Measurements from ENCODE around the gene EPHB2. TPM values are rescaled to one million over a fixed set of nuclear protein-coding genes. Genes with fewer than 3 reads are reported as not detected.

Gene EPHB2
- total and polyA plus RNA-seq, 2 donors (not counting 3 experiments of a cell fraction or from before 2014, with no cell fraction given): 50.8 to 69.1 TPM

DNA sequence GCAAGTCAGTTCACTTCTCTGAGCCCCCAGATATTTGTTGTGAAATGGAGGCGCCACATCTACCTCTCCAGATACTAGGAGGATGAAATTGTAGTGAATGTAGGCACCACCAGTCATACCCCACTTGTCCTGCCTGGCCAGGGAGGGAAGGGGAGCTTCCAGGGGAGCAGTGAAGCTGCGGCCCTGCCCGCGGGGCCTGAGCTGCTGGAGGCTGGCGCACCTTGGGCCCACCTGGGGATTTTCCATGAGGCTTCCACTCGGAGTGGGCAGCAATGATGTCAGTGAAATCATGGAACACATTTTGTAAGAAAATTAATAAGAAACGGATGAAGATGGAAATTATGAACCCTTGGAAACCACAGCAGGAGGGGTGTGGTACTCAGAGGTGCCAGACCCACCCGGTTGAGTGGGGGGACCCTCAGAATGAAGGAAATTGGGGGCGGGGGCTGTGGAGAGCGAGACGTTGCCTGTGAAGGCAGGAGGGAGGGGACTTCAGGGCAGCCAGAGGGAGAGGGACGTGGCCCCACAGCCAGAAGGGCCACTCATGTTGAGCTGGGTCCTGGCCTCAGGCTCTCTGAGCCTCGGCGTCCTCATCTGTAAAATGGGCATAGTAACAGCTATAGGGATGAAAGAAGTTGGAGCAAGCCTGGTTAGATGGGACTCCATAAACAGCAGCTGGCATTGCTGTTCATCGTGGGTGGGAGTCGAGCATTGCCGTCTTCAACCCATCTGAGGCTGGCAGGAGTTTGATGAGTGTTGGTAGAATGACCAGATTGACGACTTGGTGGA, 101.6 kb downstream of the EPHB2 start:
- BruUV-seq (replicated peaks): no TSS peak
- dilution Hi-C loops (cut with MboI; ENCODE audit: extremely low pct_ligation_motif_present, low sequenced_read_pairs): no loop called here

More for the DNA sequence above, 101.6 kb downstream of the EPHB2 start:
- FAIRE-seq: no peak
- Histone ChIP-seq H3K9me1 (replicated peaks; ENCODE audit: control insufficient read depth, extremely low read depth, insufficient read depth, low read length) (no peaks in the 10 kb centered on the region), H3K36me3 (ENCODE audit: control insufficient read depth in 2 of 2, extremely low read depth in 1 of 2, insufficient read depth in 2 of 2, low read length in 2 of 2) (no peaks in the 10 kb centered on the region), H3K4me2 (ENCODE audit: insufficient read depth, low read length) (no peak overlapping the region), H3K9me3 (replicated peaks; ENCODE audit: control insufficient read depth, insufficient read depth, low read length) (no peaks in the 10 kb centered on the region), H3K79me2 (ENCODE audit: control insufficient read depth, insufficient read depth, low read length) (no peaks in the 10 kb centered on the region), H3K4me1 (ENCODE audit: control insufficient read depth, extremely low read depth, insufficient read depth, low read length) (no peaks in the 10 kb centered on the region), H4K20me1 (replicated peaks; ENCODE audit: control insufficient read depth, extremely low read depth, insufficient read depth, low read length) (no peaks in the 10 kb centered on the region), H3K27ac (ENCODE audit: insufficient read depth, low read depth, low read length) (no peak overlapping the region), H2AFZ (ENCODE audit: low read depth, low read length) (no peak overlapping the region), H3K4me3 (replicated peaks in 1 of 3; ENCODE audit: insufficient read depth in 1 of 3, low read depth in 1 of 3, low read length in 3 of 3) (no peak overlapping the region), H3K27me3 (ENCODE audit: control insufficient read depth in 2 of 2, insufficient read depth in 2 of 2, low read length in 2 of 2) (no peaks in the 10 kb centered on the region), H3K9ac (replicated peaks; ENCODE audit: extremely low read depth, insufficient read depth, low read length) (no peak overlapping the region)
- intact Hi-C loops (cut with micrococcal nuclease): no loop called here
- CTCF ChIA-PET: interaction anchor here (1.0 to 1.4 kb wide), 4 partner anchors 9 to 108 kb away, joined by 3 to 5 read pairs (median 3); no protein-coding TSS in a partner anchor
- POLR2A ChIA-PET: no interaction called here
- TF ChIP-seq CTCF (IDR thresholded peaks at IDR 0.05; ENCODE audit: extremely low read depth in 1 of 2, insufficient read depth in 1 of 2, low read depth in 1 of 2, low read length in 2 of 2) (no peak), FOS (IDR thresholded peaks at IDR 0.05; ENCODE audit: borderline replicate concordance, insufficient read depth, low read length) (no peak), MYC (IDR thresholded peaks at IDR 0.05; ENCODE audit: low read depth, low read length) (no peak), GATA2 (IDR thresholded peaks at IDR 0.05; ENCODE audit: insufficient read depth, insufficient read length, low read depth, low read length) (no peak), JUN (IDR thresholded peaks at IDR 0.05; ENCODE audit: borderline replicate concordance, insufficient read depth, insufficient read length, low read depth) (no peak), POLR2A (IDR thresholded peaks at IDR 0.05; ENCODE audit: low read depth, low read length) (no peak), EZH2 (IDR thresholded peaks at IDR 0.05; ENCODE audit: borderline replicate concordance, low read depth, low read length, severe bottlenecking) (no peak), POLR2AphosphoS5 (IDR thresholded peaks at IDR 0.05; ENCODE audit: insufficient read depth, low read depth, low read length) (no peak)
- TF ChIP-seq, protein P1, sequence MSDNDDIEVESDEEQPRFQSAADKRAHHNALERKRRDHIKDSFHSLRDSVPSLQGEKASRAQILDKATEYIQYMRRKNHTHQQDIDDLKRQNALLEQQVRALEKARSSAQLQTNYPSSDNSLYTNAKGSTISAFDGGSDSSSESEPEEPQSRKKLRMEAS (IDR thresholded peaks at IDR 0.05; ENCODE audit: insufficient read depth, insufficient read length): no peak
- DNase-seq (ENCODE audit: low read depth, low spot score): no peak
